CD14-positive monocyte (primary cell): ENCODE results near the gene MAGEA12. TPM values are rescaled to one million over a fixed set of nuclear protein-coding genes. Genes with fewer than 3 reads are reported as not detected.
"Not testable (repeated sequence)": the region's sequence is repeated elsewhere in the genome, so short reads cannot be mapped to it uniquely, and the experiment has no call there.

ENCODE experiments used
- DNase-seq, 3 donors: peaks; one replicate each; pipeline ENCODE4 v3.0.0-alpha.2; 2011 to 2022
- H2AFZ ChIP-seq: 2 replicates; pipeline ENCODE4 v1.6.0; 2012; ENCODE audit warnings: mild to moderate bottlenecking, low read depth, low read length, inconsistent platforms; ENCODE audit not compliant: insufficient read depth, poor library complexity, severe bottlenecking
- H3K27ac ChIP-seq, 2 donors: 1 replicate in 1 of 2; 2 replicates in 1 of 2; pipeline ENCODE4 v1.5.1; 2012 to 2013; ENCODE audit warnings: low read length in 2 of 2, control low read depth in 1 of 2, inconsistent platforms in 1 of 2, low read depth in 1 of 2, mild to moderate bottlenecking in 1 of 2
- H3K27me3 ChIP-seq, 2 donors: one replicate each; pipeline versions ENCODE4 v1.6.0 to v1.6.1; 2011 to 2013; ENCODE audit warnings: low read length in 2 of 2; ENCODE audit not compliant: control insufficient read depth in 2 of 2, insufficient read depth in 2 of 2
- H3K36me3 ChIP-seq, 2 donors: replicated peaks in 1 of 2; 1 replicate in 1 of 2; 2 replicates in 1 of 2; pipeline versions ENCODE4 v1.5.1 to v1.6.1; 2012 to 2013; ENCODE audit warnings: low read length in 2 of 2, control low read depth in 1 of 2, inconsistent platforms in 1 of 2, mild to moderate bottlenecking in 1 of 2; ENCODE audit not compliant: insufficient read depth in 2 of 2, control insufficient read depth in 1 of 2
- H3K4me1 ChIP-seq, 2 donors: 1 replicate in 1 of 2; 2 replicates in 1 of 2; pipeline versions ENCODE4 v1.5.1 to v1.6.1; 2012 to 2013; ENCODE audit warnings: low read length in 2 of 2, control low read depth in 1 of 2, inconsistent platforms in 1 of 2, mild to moderate bottlenecking in 1 of 2, moderate library complexity in 1 of 2; ENCODE audit not compliant: insufficient read depth in 2 of 2, control insufficient read depth in 1 of 2
- H3K4me2 ChIP-seq: replicated peaks from 2 replicates; pipeline ENCODE3; 2012; ENCODE audit warnings: low read length, moderate library complexity, mild to moderate bottlenecking; ENCODE audit not compliant: poor library complexity, severe bottlenecking; ENCODE audit errors: extremely low read depth
- H3K4me3 ChIP-seq, 3 experiments: fragments of 200-600 bp in 1 of 3; sonication (generic) in 1 of 3; replicated peaks in 1 of 3; 1 replicate in 2 of 3; 2 replicates in 1 of 3; pipeline ENCODE4 v1.5.1; 2011 to 2013; ENCODE audit warnings: low read length in 3 of 3, mild to moderate bottlenecking in 3 of 3, control low read depth in 2 of 3, low read depth in 2 of 3, inconsistent platforms in 1 of 3, moderate library complexity in 1 of 3
- H3K79me2 ChIP-seq: 2 replicates; pipeline ENCODE4 v1.6.0; 2012; ENCODE audit warnings: mild to moderate bottlenecking, control low read depth, inconsistent platforms, low read length, moderate library complexity; ENCODE audit not compliant: insufficient read depth
- H3K9ac ChIP-seq: 2 replicates; pipeline ENCODE4 v1.6.0; 2017; ENCODE audit warnings: low read length, mild to moderate bottlenecking; ENCODE audit not compliant: insufficient read depth, poor library complexity, severe bottlenecking
- H3K9me3 ChIP-seq, 2 donors: replicated peaks in 1 of 2; 1 replicate in 1 of 2; 2 replicates in 1 of 2; pipeline versions ENCODE4 v1.5.1 to v1.6.1; 2012 to 2013; ENCODE audit warnings: low read length in 2 of 2, control low read depth in 1 of 2; ENCODE audit not compliant: control insufficient read depth in 1 of 2, insufficient read depth in 1 of 2
- H4K20me1 ChIP-seq: 2 replicates; pipeline ENCODE4 v1.6.0; 2012; ENCODE audit warnings: mild to moderate bottlenecking, low read length, control low read depth, moderate library complexity; ENCODE audit not compliant: insufficient read depth
- H3K27ac Mint-ChIP-seq, 7 donors: one replicate each; pipeline ENCODE4 v1.8.0; 2020; ENCODE audit warnings: mild to moderate bottlenecking in 7 of 7, mixed read lengths in 7 of 7, moderate library complexity in 6 of 7, inconsistent platforms in 2 of 7
- H3K27me3 Mint-ChIP-seq, 3 donors: one replicate each; pipeline ENCODE4 v1.8.0; 2021 to 2022; ENCODE audit warnings: low read depth in 3 of 3, mild to moderate bottlenecking in 3 of 3, mixed read lengths in 3 of 3, moderate library complexity in 3 of 3, inconsistent platforms in 1 of 3
- H3K36me3 Mint-ChIP-seq, 2 donors: one replicate each; pipeline ENCODE4 v1.8.0; 2020; ENCODE audit warnings: mixed read lengths in 2 of 2, inconsistent platforms in 1 of 2, mild to moderate bottlenecking in 1 of 2
- H3K4me1 Mint-ChIP-seq: one replicate; pipeline ENCODE4 v1.8.0; 2020; ENCODE audit warnings: mild to moderate bottlenecking, mixed read lengths
- H3K4me3 Mint-ChIP-seq, 2 donors: one replicate each; pipeline ENCODE4 v1.8.0; 2020; ENCODE audit warnings: mild to moderate bottlenecking in 2 of 2, mixed read lengths in 2 of 2, moderate library complexity in 1 of 2
- H3K9me3 Mint-ChIP-seq, 7 donors: one replicate each; pipeline ENCODE4 v1.8.0; 2020 to 2022; ENCODE audit warnings: mixed read lengths in 7 of 7, mild to moderate bottlenecking in 6 of 7, moderate library complexity in 6 of 7, inconsistent platforms in 2 of 7
- CTCF ChIP-seq: fragments of 200-600 bp; IDR thresholded peaks from one replicate; pipeline ENCODE4 v1.8.0; 2022; ENCODE audit warnings: antibody characterized with exemption, mild to moderate bottlenecking
- WGBS: methylation state at CpG from one replicate; pipeline ENCODE4 v1.1.5; 2013; ENCODE audit warnings: missing lambda C conversion rate; ENCODE audit not compliant: insufficient coverage; 5-methylcytosine and 5-hydroxymethylcytosine counted together
- intact Hi-C, 2 donors: fragments of 100-400 bp; cut with micrococcal nuclease; formaldehyde crosslinking; loops; one replicate each; pipeline versions ENCODE4 v1.15.0 to v1.15.1; 2023
- polyA plus RNA-seq, 3 donors: library from polyadenylated mRNA; depleted of rRNA in 1 of 3; unstranded in 2 of 3; stranded (reverse) in 1 of 3; fragments of 300-500 nt in 2 of 3; fragments of >200 nt in 1 of 3; fragmentation: Illumina TruSeq in 2 of 3; gene quantifications; 1 replicate in 2 of 3; 2 replicates in 1 of 3; pipeline ENCODE4 v1.2.3, GENCODE V29; 2012 to 2021

MAGEA12 gene
- polyA plus RNA-seq, 3 donors: not detected

GRCh38 chrX:152738560-152738959 lies 5.0 kb downstream of the MAGEA12 start:
- peaks cover 0 to 2% (median 0%) of the 10 kb centered on the region in 3 donors for H3K27me3 Mint-ChIP-seq
- intact Hi-C loops: no loop called here
- WGBS: no CpG with 5 or more reads among the region's 5 CpGs

GRCh38 chrX:152753686-152754650 lies 20.4 kb downstream of the MAGEA12 start, which contains the start of gene MAGEA2:
Gene MAGEA2, minus strand, starts transcription at chrX:152753842. Its CDS starts 2,479 bp downstream, at chrX:152751363.
- intact Hi-C loops, H3K4me2 ChIP-seq, H3K36me3 ChIP-seq, H3K4me1 ChIP-seq, H3K27ac Mint-ChIP-seq, H3K36me3 Mint-ChIP-seq, H3K9me3 Mint-ChIP-seq, H2AFZ ChIP-seq, H3K27ac ChIP-seq, H3K27me3 Mint-ChIP-seq, H3K79me2 ChIP-seq, H3K9ac ChIP-seq, H3K4me1 Mint-ChIP-seq, H3K4me3 ChIP-seq, H4K20me1 ChIP-seq, H3K4me3 Mint-ChIP-seq, H3K27me3 ChIP-seq, H3K9me3 ChIP-seq, DNase-seq: not testable (repeated sequence)
- no CpG with 5 or more reads among the region's 35 CpGs for WGBS

More at GRCh38 chrX:152738560-152738959, 5.0 kb downstream of the MAGEA12 start:
- Histone ChIP-seq H3K27me3 (no peaks in the 10 kb centered on the region), H2AFZ (no peak overlapping the region), H3K36me3 (no peaks in the 10 kb centered on the region), H3K4me3 (no peak overlapping the region), H4K20me1 (no peaks in the 10 kb centered on the region), H3K4me2 (no peak overlapping the region), H3K27ac (no peak overlapping the region), H3K9me3 (no peaks in the 10 kb centered on the region), H3K79me2 (no peaks in the 10 kb centered on the region), H3K9ac (no peak overlapping the region), H3K4me1 (no peaks in the 10 kb centered on the region)
- H3K36me3 Mint-ChIP-seq: no peaks in the 10 kb centered on the region
- peaks cover 0 to 17% (median 4%) of the 10 kb centered on the region in 7 donors for H3K9me3 Mint-ChIP-seq
- H3K4me3 Mint-ChIP-seq: no peak overlapping the region
- no peak overlapping the region for H3K27ac Mint-ChIP-seq
- H3K4me1 Mint-ChIP-seq: no peaks in the 10 kb centered on the region
- DNase-seq: no peak
- no peak for TF ChIP-seq CTCF

GRCh38 chrX:152754871-152755270 lies 21.3 kb downstream of the MAGEA12 start:
- H3K4me1 ChIP-seq, H3K36me3 ChIP-seq, H3K27ac Mint-ChIP-seq, H3K9me3 Mint-ChIP-seq, H3K4me3 ChIP-seq, H3K9me3 ChIP-seq, H3K36me3 Mint-ChIP-seq, DNase-seq, H3K4me1 Mint-ChIP-seq, intact Hi-C loops, H3K27me3 ChIP-seq, H3K27me3 Mint-ChIP-seq, H3K4me3 Mint-ChIP-seq, H3K27ac ChIP-seq, H3K79me2 ChIP-seq, H2AFZ ChIP-seq, H3K9ac ChIP-seq, H4K20me1 ChIP-seq, H3K4me2 ChIP-seq: not testable (repeated sequence)
- no CpG with 5 or more reads among the region's 5 CpGs for WGBS

- H3K4me1 Mint-ChIP-seq, H3K4me3 Mint-ChIP-seq, H4K20me1 ChIP-seq, H3K36me3 ChIP-seq, H3K9me3 ChIP-seq, H2AFZ ChIP-seq, H3K9ac ChIP-seq, H3K27me3 ChIP-seq, H3K27ac ChIP-seq, DNase-seq, H3K4me1 ChIP-seq, H3K79me2 ChIP-seq, H3K27me3 Mint-ChIP-seq, H3K4me3 ChIP-seq, H3K4me2 ChIP-seq, H3K27ac Mint-ChIP-seq, H3K9me3 Mint-ChIP-seq, intact Hi-C loops, H3K36me3 Mint-ChIP-seq: not testable (repeated sequence)
- no CpG with 5 or more reads among the region's 2 CpGs for WGBS
These were observed 25.4 kb downstream of the MAGEA12 start, which contains the start of gene CSAG3 for GRCh38 chrX:152758918-152759317. Gene CSAG3, plus strand, starts transcription at chrX:152759218.
